Hematopoietic multipotent progenitor cell treated with erythropoietin and hydrocortisone succinate and interleukin-3 and kit ligand, for 4 days (in vitro differentiated cells): ENCODE results near the gene CDK14.

Source experiments
- DNase-seq: peaks from one replicate; pipeline ENCODE4 v3.0.0-alpha.2; 2015

Gene CDK14

DNA sequence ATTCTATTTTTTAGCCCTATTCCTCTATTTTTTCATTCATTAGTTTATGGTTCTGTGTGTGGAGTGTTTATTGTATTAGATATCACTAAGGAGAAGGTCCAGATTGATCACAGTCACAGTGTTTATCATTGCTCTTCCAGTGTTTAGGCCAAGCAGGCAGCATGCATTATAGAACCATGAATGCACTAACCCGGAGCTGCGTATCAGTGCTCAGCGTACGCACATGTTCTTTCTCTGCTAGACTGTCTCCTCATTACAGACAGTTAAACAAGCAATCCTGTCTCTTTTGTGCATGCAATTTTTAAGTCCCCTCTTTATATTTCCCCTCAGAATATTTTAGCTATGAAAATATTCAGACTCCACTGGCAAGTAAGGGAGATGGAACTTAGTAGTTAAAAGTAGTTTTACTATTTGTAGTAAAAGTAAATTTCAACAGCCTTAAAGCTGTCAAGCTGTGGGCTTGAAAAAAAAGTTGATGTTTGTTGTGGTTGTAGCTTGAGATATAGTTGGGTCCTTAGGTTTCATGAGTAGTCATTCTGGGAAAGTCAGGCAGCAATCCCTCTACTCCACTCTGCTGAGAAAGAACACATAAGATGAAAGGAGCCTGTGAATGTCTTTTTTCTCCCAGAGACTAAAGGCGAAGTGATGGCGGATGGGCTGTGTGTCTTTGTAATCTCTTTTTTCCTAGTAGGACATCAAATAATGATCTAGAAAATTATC lies 260.4 kb downstream of the CDK14 start:
- DNase-seq, result no peak

DNA sequence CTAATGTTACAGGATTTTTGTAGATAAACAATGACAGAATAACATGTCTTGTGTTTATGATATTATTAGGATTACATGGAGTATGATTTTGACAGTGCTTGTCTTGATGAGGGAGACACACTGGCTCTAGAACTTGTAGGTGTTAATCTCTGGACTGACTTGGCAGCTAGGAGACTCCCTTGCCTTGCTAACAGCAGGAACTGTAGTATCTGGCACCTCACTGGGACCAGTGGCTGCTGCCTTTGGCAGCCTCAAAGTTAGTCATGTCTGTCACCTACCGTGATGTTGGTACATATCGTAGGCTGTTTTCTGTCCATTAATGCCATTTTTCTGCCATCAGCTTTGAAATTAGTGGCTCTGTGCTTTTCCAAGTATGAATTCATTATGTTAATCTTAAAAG lies 261.5 kb downstream of the CDK14 start:
- no peak for DNase-seq

DNA sequence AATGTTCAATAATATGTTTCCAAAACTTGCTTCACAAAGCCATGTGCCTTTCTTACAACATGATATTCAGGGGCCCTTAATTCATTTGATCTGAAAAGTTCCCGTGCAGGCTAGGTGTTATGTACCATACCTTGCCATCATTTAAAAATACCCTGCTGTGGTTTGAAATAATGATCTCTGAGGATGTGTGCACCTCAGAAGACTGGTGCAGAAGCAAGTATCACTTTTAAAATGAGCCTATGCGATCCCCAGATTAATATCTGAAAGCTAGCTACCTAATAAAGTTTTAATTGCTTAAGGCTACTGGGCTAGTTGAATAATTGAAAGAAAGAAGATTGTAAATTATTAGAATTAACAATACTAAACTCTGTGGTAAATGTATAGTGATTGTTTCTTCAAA lies 262.4 kb downstream of the CDK14 start:
- DNase-seq, result no peak

DNA sequence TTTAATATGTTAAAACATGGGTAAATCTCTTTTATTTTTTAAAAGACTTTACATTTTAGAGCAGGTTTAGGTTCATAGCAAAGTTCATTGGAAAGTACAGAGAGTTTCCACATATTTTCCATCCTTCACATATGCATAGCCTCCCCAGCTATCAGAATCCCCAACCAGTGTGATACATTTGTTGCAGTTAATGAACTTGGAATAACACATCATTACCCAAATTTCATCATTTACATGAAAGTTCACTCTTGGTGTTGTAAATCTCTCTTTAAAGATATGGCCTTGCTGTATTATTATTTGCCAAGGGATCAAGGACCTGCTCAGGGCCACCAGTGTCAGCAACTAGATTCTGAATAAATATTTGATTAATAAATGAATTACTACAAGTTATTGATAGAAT lies 263.4 kb downstream of the CDK14 start:
- no peak for DNase-seq

DNA sequence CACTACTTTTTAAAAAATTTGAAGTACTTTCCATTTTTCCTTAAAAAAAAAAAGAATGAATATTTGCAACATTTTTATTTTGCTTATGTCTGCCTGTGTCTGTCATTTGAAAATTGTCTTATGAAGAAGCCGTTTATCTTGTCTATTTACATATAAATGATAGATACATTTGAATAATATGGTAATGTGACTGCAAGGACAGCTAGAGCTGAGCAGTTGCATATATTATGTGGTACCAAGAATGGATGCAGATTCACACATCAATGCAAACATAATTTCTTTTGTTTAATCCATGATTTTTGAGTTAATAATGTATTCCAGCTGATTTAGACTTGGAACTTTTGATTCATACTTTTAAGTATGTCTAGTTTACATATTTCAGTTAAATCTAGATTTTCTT lies 268.0 kb downstream of the CDK14 start:
- DNase-seq, result no peak

DNA sequence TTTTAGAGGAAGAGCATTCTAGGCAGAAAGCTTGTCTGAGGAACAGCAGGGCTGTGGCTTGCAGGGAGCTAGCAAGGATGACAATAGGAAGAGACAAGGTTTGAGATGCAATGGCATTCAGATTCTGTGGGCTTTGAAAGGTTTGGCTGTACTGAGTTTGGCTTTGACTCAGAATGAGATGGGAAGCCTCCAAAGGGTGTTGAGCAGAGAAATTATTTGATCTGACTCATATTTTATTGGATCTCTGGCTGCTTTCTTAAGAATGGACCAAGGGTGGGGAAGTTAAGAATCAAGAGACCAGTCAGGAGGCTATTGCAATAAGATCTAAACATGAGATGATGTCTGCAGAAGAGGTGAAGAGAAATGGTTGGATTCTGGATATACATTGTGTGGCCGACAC lies 273.2 kb downstream of the CDK14 start:
- no peak for DNase-seq

DNA sequence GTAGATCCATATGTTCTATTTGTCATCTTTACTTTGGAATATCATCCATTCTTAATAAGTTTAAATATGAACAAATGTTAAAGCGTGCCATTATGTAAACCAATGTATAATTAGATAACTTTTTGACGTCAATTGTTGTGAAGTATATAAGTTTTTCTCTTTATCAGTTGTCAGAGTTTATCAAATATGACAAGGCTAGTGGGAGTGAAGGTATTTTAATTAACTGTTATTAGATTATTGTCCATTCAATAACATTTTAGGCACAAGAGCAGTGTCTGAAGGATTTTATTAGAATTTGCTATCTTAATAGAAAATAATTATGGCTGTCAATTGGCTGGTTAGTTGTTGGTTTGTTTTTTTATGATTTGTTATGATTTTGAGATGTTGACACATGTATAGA lies 280.6 kb downstream of the CDK14 start:
- DNase-seq, result no peak

DNA sequence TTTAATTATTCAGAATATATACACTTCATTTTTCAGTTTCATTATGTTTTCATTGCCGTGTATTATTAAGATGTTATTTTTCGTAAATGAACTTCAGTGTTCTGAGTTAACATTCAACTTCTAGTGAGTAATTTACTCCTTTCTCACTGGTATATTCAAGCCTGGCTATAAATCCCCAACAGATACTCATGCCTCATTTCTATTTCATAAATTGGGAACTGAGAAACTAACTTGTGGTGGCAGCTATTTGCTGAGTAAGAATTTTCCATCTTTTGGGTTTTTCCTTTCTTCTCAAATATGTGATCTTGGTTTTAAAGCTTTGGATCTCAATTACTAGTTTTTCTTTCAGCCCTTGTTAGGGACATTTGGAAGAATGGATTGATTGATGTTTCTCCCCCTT lies 281.1 kb downstream of the CDK14 start:
- no peak for DNase-seq

DNA sequence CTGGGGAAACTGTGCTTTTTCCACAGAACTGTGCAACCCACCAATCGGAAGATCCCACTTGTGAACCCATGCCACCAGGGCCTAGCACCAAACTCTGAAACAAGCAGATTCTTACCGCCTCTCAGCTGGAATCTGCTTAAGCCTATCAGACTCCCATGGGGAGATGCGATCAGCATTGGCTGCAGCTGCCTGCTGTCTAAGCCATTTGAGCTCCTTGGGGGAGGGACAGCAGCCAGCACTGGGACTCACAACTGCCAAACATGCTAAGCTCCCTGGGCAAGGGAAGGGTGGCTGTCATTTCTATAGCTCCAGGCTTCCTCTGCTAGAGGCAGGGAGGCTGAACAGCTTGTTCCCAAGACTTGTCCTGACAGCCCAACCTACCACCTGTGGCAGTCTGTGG lies 283.8 kb downstream of the CDK14 start:
- no peak for DNase-seq

DNA sequence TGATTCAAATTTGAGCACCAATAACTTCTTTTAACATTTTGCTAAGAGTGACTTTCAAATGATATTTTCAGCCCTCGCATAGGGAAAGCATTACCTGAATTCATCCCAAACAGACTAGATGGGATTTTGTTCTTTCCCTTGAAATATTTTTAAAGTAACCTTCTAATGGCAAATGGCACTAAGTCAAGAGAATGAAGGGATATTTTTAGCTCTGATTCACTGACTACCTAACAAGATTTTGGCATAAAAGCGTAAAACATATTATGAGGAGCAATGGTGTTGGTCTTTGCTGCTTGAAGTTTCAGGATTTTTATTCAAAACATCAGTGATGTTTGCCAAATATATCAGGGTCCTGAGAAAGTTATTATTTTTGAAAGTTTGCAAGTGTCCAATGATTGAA lies 290.3 kb downstream of the CDK14 start:
- DNase-seq, result no peak

DNA sequence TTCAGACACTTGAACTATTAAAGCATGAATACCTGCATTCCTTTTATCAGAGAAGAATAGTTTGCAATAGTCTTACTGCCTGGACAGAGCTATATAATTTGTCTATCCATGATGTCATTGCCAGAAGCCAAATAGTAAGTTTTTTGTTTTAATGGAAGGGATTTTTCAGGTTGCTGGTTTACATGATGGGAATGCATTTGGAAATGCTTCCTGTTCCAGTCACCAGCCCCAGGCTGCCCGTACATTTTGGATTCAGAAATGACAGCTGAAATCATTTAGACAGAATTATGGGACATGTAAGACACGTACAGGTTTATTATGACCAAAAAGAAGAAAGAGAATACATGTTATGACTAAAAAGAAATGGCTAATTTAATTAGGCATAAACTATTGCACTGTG lies 293.1 kb downstream of the CDK14 start:
- DNase-seq, result no peak

DNA sequence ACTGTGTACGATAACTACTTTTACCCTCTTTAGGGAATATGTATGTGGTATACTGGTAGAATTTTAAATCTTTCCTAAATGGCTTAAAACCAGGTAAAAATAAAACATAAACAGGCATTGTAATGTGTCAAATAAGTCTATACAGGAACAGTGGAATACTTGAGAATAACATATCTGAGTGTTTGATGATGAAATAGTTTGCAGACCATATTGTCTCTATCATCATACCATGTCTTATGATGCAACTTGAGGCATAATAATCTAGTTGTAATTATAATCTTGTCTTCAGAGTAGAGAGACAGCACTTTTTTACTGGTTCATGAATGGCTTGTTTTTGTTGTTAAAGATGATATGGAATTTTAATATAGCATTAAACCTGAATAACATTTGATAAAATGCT lies 293.5 kb downstream of the CDK14 start:
- no peak for DNase-seq

DNA sequence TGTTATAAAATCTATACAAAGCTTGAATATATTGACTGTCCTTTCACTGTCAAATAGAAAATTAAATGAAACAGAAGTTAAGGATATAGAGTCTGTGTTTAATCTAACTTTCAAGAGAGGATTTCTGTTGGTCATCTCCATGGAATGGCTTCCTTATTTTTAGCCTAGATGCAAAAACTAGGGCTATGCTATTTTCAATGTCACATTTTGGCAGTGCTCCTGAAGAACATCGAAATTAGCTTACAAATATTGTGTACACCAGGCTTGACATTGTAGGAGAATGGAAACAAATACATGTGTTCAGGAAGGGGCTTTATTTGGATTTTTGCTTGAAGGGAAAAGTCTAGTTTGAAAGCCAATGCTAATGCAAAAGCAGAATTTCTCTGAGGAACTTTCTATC lies 295.4 kb downstream of the CDK14 start:
- DNase-seq, result no peak

DNA sequence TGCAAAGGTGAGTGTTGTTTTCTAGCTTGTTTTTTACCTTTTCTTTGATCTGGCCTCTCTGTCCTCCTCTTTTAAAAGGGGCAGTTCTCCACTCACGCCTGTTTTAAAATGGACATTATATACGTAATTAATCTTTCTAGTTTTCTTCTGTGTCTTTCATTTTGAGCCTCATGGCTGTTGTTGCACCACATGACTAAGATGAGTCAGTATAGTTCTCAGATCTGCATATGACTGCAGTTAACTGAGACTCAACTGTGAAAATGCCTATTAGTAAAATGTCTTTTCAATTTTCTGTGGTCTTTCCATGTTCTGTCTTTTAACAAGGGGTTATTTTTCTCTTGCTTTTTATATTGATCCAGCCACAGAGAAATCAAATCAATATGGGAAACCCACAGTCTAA lies 296.1 kb downstream of the CDK14 start:
- DNase-seq, result no peak

DNA sequence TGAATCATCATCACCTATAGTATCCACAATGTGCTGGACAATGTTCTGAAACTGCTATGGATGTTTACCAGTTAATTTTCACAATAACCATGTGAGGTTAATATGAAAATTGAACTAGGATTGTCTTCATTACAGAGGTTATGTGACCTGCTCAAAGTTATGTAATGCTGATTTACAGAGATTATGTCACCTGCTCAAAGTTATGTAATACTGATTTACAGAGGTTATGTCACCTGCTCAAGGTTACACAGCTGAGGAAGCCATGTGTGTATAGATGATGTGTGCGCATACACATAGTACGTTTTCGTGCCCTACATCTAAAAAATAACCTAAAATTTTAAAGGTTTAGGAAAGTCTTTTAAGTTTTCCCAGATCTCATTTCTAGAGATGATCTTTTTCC lies 298.0 kb downstream of the CDK14 start:
- no peak for DNase-seq

DNA sequence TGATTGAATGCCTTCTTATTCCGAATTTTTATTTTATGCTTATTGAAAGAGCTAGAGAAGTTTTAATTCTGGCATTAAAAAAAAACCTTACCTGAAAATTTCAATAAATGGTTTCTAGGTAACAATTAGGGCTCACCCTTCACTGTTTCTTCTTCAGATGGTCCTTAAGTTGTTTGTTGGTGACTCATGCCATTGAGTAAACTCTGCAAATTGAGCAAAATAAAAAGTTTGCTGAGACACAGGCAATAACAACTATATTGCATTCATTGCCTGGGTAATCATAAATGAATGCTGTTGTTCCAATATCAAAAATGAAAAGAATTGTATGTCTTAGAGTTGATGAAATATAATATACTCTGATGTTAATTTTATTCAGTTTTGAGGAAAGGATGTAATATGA lies 300.3 kb downstream of the CDK14 start:
- DNase-seq, result no peak

DNA sequence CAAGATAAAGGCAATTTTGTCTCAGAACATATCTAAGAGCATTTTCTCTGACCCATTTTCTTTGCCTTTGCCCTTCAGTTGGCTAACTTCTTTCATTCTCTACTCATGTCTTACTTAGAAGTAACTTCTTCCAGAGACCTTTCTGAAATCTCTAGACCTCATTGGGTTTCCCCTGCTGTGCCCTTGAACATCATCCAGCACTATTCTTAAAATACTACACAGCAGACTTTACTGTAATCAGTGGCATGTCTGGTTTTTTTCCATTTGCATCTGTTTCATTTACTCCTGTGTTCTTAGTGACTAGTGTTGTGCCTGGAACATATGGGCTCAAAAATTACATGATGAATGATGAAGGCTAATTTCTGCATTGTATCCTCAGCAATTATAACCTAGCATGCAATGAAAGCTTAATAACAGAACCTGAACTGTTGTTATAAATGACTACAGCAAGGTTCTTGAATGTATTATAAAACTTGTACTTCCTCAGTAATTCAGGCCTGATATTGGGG lies 301.9 kb downstream of the CDK14 start:
- no peak for DNase-seq

DNA sequence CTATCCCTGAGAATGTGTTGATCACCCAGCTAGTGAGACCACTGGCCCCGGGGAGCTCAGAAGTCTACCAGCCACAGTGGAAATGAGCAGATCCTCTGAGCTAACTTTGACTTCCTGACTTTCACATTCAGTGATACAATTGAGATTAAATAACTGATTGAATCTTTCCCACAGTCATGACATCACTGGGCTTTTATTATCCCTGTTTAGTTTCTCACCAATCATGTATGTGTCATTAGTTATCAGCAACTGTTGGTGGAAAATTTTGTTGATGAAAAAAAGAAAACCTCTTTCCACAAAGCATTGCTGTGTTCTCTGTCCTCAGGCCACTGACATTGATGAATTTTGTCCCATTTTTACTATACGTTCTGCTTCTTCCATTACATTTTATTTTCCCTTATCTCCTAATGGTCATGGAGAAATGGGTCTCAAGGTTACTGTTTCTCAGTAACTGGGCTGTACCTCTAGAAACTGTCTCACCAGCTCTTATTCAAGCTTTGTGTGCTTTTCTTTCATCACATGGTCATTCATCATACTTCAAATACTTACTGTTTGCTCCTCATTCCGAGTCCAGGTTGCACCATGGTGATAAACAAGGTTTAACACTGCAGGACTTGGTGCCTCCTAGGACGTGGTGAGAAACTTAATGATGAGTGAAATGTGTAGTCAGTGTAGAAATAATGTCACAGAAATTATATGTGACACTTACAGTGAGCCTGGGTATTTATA lies 304.7 kb downstream of the CDK14 start:
- no peak for DNase-seq

DNA sequence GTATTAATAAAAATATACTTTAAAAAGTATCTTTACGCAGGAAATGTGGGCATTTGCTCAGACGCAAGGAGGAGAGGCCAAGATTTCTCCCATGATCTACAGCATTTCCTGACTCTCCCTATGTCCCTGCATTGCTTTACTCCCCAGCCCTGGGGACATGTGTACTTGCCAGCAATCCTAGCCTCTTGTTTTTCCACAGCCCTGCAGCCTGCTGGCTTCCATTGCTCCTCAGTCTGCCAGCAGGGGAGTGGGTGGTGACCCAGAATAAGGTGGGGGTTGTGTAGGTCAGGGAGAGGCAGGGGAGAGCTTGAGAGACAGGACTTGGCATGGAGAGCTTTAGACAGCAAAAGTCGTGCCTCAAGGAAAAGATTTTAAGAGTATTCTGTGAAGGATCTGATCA lies 307.7 kb downstream of the CDK14 start:
- no peak for DNase-seq

DNA sequence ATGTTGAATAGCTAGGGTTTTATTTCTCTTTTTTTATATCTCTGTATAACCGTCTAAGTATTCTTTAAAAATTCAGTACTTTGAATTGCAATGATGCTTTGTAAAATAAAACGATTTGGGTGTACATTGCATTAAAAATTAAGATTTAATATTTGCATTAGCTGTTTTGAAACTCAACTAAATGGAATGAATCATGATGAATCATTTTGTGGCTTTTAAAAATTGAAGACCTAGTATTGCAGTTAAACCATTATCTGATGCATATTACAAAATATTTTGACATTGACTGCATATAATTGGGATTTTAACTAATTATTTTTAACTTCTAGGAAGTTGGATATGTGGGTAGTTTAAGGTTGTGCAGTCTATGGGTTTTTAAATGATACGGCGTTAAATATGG lies 314.0 kb downstream of the CDK14 start:
- no peak for DNase-seq

DNA sequence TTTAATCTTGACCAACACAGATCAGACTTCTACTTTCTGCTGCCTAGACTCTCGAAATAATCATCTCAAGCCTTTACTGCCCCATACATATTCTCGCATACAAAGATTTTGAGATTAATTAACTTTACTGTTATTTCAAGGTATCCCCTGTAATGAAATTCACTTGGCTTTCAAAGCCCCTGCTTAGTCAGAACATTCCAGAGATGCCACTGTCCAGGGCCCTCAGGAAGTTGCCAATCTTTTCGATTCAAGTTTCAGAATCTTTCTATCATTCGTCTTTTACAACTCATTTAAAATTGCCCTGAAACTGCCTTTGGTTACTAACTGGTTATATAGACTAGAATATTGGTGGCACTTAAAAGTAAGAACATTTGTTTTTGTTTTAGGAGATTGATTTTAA lies 320.2 kb downstream of the CDK14 start:
- DNase-seq, result no peak

DNA sequence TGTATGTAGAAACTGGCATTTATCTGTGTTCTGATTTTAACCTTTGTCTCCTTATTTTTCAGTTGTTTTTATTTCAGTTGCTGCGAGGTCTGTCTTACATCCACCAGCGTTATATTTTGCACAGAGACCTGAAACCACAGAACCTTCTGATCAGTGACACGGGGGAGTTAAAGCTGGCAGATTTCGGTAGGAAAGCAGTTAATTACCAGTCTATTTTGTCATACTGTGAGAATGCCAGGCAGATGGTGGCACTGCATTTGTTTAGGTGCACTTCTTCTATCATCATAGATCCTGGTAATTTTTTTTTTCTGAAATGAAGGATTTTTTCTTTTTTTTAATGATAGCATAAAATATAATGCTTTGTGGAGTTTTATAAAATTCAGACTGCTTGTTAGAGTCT lies 321.4 kb downstream of the CDK14 start:
- DNase-seq, result no peak

DNA sequence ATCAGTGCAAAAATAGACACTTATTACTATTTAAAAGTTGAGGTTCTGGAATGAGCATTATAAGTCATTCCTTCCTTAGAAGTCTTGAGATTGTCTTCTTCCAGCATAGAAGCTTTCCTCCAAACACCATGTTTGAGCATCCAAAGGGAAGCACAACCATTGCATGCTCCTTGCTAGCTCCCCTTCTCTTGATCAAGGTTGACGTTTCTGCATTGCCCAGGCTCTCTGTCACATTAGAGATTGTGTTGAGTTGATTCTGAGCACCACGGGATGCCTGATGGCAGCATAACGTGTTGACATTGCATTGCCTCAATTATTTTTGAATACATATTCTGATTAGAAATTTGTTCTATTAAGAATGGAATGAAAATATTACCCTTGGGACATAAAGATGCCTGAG lies 322.2 kb downstream of the CDK14 start:
- DNase-seq, result no peak

DNA sequence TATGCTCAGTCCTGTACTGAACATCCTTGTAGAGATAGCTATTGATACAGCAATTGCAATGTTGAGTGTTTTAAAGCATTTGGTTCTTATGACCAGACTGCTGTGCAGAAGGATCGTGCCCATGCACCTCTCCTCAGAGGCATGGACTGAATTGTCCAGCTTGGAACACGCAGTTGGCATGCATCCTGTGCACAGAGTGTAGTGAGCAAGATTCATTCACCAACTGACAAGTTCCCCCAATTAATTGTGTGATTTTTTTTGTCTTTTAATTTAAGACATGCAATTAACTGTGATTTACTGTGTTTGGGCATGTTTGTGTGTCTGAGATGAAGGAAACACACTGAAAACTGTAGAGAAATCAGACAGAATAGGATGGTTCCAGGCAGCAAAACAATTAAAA lies 323.7 kb downstream of the CDK14 start:
- no peak for DNase-seq

DNA sequence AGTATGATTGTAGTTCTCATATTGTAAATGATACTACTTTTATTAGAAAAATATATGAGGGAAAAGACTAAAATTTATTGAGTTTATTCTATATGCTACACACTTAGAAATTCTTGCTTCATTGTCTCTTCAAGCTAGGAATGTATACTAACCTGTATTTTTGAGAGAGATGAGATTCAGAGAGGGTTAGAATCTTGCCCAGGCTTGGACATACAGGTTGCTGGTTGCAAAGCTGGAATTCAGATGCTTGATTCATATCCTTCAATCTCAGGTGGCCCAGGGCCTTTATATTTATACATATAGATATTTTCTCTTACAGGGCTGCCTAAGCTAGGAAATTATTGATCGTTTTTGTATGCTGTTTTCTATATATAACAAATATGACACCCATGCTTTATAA lies 324.2 kb downstream of the CDK14 start:
- DNase-seq, result no peak
